Renal pelvis (tissue), 4 donors: ENCODE measurements around the gene SERTAD3. TPM values are rescaled to one million over a fixed set of nuclear protein-coding genes. Genes with fewer than 3 reads are reported as not detected.
"Not testable (repeated sequence)": the region's sequence is repeated elsewhere in the genome, so short reads cannot be mapped to it uniquely, and the experiment has no call there.

Source experiments
- DNase-seq: peaks from one replicate; pipeline ENCODE4 v3.0.0-alpha.2; 2013
- polyA plus RNA-seq, 3 donors: library from polyadenylated mRNA; unstranded; fragments of 120-200 nt; gene quantifications; one replicate each; pipeline ENCODE4 v1.2.1, GENCODE V29; 2013; ENCODE audit not compliant: insufficient read length in 3 of 3

The SERTAD3 gene
- polyA plus RNA-seq, 3 donors, result 36.5 to 38.6 (median 38.3) TPM

- DNase-seq, result peak; percentile 95
These were observed 10.5 kb downstream of the SERTAD3 start for GRCh38 chr19:40433391-40434216.

- DNase-seq, result not testable (repeated sequence)
These were observed 11.4 kb downstream of the SERTAD3 start for GRCh38 chr19:40432760-40433159.

- no peak for DNase-seq
These were observed 12.4 kb downstream of the SERTAD3 start for GRCh38 chr19:40431698-40432097.

- not testable (repeated sequence) for DNase-seq
These were observed 13.9 kb downstream of the SERTAD3 start for GRCh38 chr19:40430242-40430641.

- not testable (repeated sequence) for DNase-seq
These were observed 15.9 kb downstream of the SERTAD3 start for GRCh38 chr19:40428197-40428596.

GRCh38 chr19:40425450-40426287 lies 18.5 kb downstream of the SERTAD3 start, which contains the start of gene SERTAD1:
Gene SERTAD1, minus strand, starts transcription at chr19:40425992. Its CDS starts 2,446 bp downstream, at chr19:40423546.
- peak; percentile 99 for DNase-seq

GRCh38 chr19:40424637-40425449 lies 19.3 kb downstream of the SERTAD3 start:
- DNase-seq, result no peak

- DNase-seq, result no peak
These were observed 20.2 kb downstream of the SERTAD3 start for GRCh38 chr19:40423938-40424337.

GRCh38 chr19:40422748-40423566 lies 21.2 kb downstream of the SERTAD3 start:
- DNase-seq, result no peak

- no peak for DNase-seq
These were observed 22.0 kb downstream of the SERTAD3 start for GRCh38 chr19:40421993-40422747.

- DNase-seq, result peak; percentile 91
These were observed 23.1 kb downstream of the SERTAD3 start for GRCh38 chr19:40420766-40421765.

- DNase-seq, result no peak
These were observed 23.7 kb downstream of the SERTAD3 start for GRCh38 chr19:40420451-40420765.

- DNase-seq, result no peak
These were observed 24.4 kb downstream of the SERTAD3 start for GRCh38 chr19:40419780-40420179.

- DNase-seq, result no peak
These were observed 25.0 kb downstream of the SERTAD3 start for GRCh38 chr19:40419066-40419612.

- DNase-seq, result no peak
These were observed 26.1 kb downstream of the SERTAD3 start for GRCh38 chr19:40418040-40418439.

- DNase-seq, result no peak
These were observed 26.5 kb downstream of the SERTAD3 start for GRCh38 chr19:40417643-40417981.

GRCh38 chr19:40416918-40417642 lies 27.1 kb downstream of the SERTAD3 start:
- DNase-seq, result peak; percentile 44

- no peak for DNase-seq
These were observed 28.4 kb downstream of the SERTAD3 start for GRCh38 chr19:40415768-40416167.
